Neural cell (in vitro differentiated cells): ENCODE measurements around the gene IMPDH2. TPM values are rescaled to one million over a fixed set of nuclear protein-coding genes. Genes with fewer than 3 reads are reported as not detected.

Source experiments
- H2AFZ ChIP-seq: fragments of 200-600, 300-800 bp; sonication (generic), shearing (Covaris generic); 2 replicates; pipeline ENCODE4 v1.6.0; 2014; ENCODE audit warnings: low read depth, mild to moderate bottlenecking, antibody characterized with exemption, low read length, moderate library complexity
- H3F3A ChIP-seq: fragments of 200-600 bp; shearing (Covaris generic); 2 replicates; pipeline ENCODE4 v1.6.1; 2016; ENCODE audit warnings: mild to moderate bottlenecking, moderate library complexity, mixed read lengths, antibody characterized with exemption, low read length; ENCODE audit not compliant: insufficient read depth, poor library complexity, severe bottlenecking
- H3K27ac ChIP-seq: fragments of 200-600, 300-800 bp; sonication (generic), shearing (Covaris generic); 2 replicates; pipeline ENCODE4 v1.5.1; 2014; ENCODE audit warnings: mild to moderate bottlenecking, low read length, moderate library complexity
- H3K27me3 ChIP-seq: fragments of 300-800, 200-600 bp; sonication (generic), shearing (Covaris generic); 2 replicates; pipeline ENCODE4 v1.6.0; 2014; ENCODE audit warnings: mild to moderate bottlenecking, low read depth, low read length, moderate library complexity; ENCODE audit not compliant: insufficient read depth
- H3K36me3 ChIP-seq: fragments of 300-800, 200-600 bp; sonication (generic), shearing (Covaris generic); 2 replicates; pipeline ENCODE4 v1.5.1; 2014; ENCODE audit warnings: mild to moderate bottlenecking, antibody characterized with exemption, low read length, moderate library complexity; ENCODE audit not compliant: insufficient read depth
- H3K4me2 ChIP-seq: fragments of 300-800, 200-600 bp; sonication (generic), shearing (Covaris generic); 2 replicates; pipeline ENCODE4 v1.6.0; 2014; ENCODE audit warnings: mild to moderate bottlenecking, low read length
- H3K4me3 ChIP-seq: fragments of 300-800, 200-600 bp; sonication (generic), shearing (Covaris generic); 2 replicates; pipeline ENCODE4 v1.5.1; 2014; ENCODE audit warnings: mild to moderate bottlenecking, low read length, moderate library complexity
- H3K79me2 ChIP-seq: fragments of 200-600 bp; shearing (Covaris generic); replicated peaks from 2 replicates; pipeline ENCODE4 v1.6.0; 2014; ENCODE audit warnings: mild to moderate bottlenecking, low read length, moderate library complexity; ENCODE audit not compliant: insufficient read depth
- H3K9ac ChIP-seq: fragments of 300-800, 200-600 bp; sonication (generic), shearing (Covaris generic); 2 replicates; pipeline ENCODE4 v1.6.1; 2016; ENCODE audit warnings: mild to moderate bottlenecking, low read length, mixed read lengths
- H3K9me2 ChIP-seq: fragments of 200-600 bp; shearing (Covaris generic); 2 replicates; pipeline ENCODE4 v1.6.1; 2016; ENCODE audit warnings: mild to moderate bottlenecking, low read length, mixed read lengths; ENCODE audit not compliant: insufficient read depth
- H3K9me3 ChIP-seq: fragments of 200-600, 300-800 bp; sonication (generic), shearing (Covaris generic); 2 replicates; pipeline ENCODE4 v1.6.1; 2016; ENCODE audit warnings: mild to moderate bottlenecking, mixed run types, low read length, moderate library complexity, mixed read lengths
- H4K20me1 ChIP-seq: fragments of 200-600 bp; shearing (Covaris generic); 2 replicates; pipeline ENCODE4 v1.6.1; 2016; ENCODE audit warnings: mild to moderate bottlenecking, mixed run types; ENCODE audit not compliant: insufficient read depth
- EP300 ChIP-seq: fragments of 450-650 bp; conservative IDR thresholded peaks from 2 replicates; pipeline ENCODE4 v1.6.1; 2014; ENCODE audit warnings: antibody characterized with exemption, mild to moderate bottlenecking, moderate library complexity; ENCODE audit not compliant: poor library complexity, severe bottlenecking
- EZH2 ChIP-seq: fragments of 200-600, 300-800 bp; shearing (Covaris generic), sonication (generic); IDR thresholded peaks from 2 replicates; pipeline ENCODE4 v1.6.1; 2014; ENCODE audit warnings: antibody characterized with exemption, low read length, borderline replicate concordance, mild to moderate bottlenecking; ENCODE audit not compliant: insufficient read depth, poor library complexity, severe bottlenecking
- MXI1 ChIP-seq: fragments of 450-650 bp; conservative IDR thresholded peaks from 2 replicates; pipeline ENCODE4 v1.6.1; 2014; ENCODE audit warnings: antibody characterized with exemption, mild to moderate bottlenecking; ENCODE audit not compliant: poor library complexity, severe bottlenecking
- POLR2AphosphoS5 ChIP-seq: IDR thresholded peaks from 2 replicates; pipeline ENCODE4 v1.6.1; 2012
- RAD21 ChIP-seq: fragments of 450-650 bp; conservative IDR thresholded peaks from 2 replicates; pipeline ENCODE4 v1.6.1; 2014; ENCODE audit warnings: antibody characterized with exemption, mild to moderate bottlenecking, moderate library complexity
- SMC3 ChIP-seq: fragments of 450-650 bp; conservative IDR thresholded peaks from 2 replicates; pipeline ENCODE4 v1.6.1; 2014; ENCODE audit warnings: antibody characterized with exemption, mild to moderate bottlenecking, moderate library complexity; ENCODE audit not compliant: poor library complexity
- TAF1 ChIP-seq: IDR thresholded peaks from 2 replicates; pipeline ENCODE4 v1.6.1; 2012; ENCODE audit warnings: low read depth
- polyA plus RNA-seq: library from polyadenylated mRNA; depleted of rRNA; stranded (reverse); fragments of >200 nt; gene quantifications from 2 replicates; pipeline ENCODE4 v1.2.3, GENCODE V29; 2014
- TF ChIP-seq, protein P1 (sequence below): fragments of 450-650 bp; IDR thresholded peaks from 2 replicates; pipeline ENCODE4 v1.5.1; 2014; ENCODE audit warnings: antibody characterized with exemption, mild to moderate bottlenecking, moderate library complexity; ENCODE audit not compliant: poor library complexity, severe bottlenecking
- TF ChIP-seq, protein P2 (sequence below): IDR thresholded peaks from 2 replicates; pipeline ENCODE4 v1.6.1; 2012; ENCODE audit warnings: borderline replicate concordance

The IMPDH2 gene
- polyA plus RNA-seq, 1 donor from 2014 or later, result 137 TPM

DNA sequence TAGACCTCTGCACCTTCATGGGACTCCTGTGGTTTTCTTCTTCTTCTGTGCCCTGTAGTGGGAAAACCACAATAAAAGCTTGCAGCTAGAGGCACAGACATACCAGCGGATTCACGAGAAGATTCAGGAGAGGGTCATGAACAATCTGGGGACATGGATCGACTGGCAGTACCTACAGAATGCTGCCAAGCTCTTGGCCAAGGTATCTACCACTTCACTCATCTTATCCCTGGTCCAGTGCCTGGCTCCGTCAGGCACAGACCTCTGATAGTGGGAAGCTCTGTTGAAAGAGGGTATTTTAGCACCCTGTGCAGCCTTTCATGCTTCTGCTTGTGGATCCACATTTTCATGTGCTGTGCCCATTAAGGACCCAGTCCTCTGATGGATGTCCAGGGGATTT, 48.9 kb downstream of the IMPDH2 start:
- H3K4me3 ChIP-seq, result no peak overlapping the region
- no peak overlapping the region for H3K27ac ChIP-seq
- no peaks in the 10 kb centered on the region for H3K27me3 ChIP-seq
- no peaks in the 10 kb centered on the region for H3K9me2 ChIP-seq
- no peak overlapping the region for H3K4me2 ChIP-seq
- H3K9ac ChIP-seq, result no peak overlapping the region
- H3K79me2 ChIP-seq, result no peaks in the 10 kb centered on the region
- no peaks in the 10 kb centered on the region for H4K20me1 ChIP-seq
- H3F3A ChIP-seq, result no peaks in the 10 kb centered on the region
- no peaks in the 10 kb centered on the region for H3K9me3 ChIP-seq
- no peak overlapping the region for H2AFZ ChIP-seq
- TF ChIP-seq EZH2 (no peak), RAD21 (no peak), EP300 (no peak), TAF1 (no peak), SMC3 (no peak), MXI1 (no peak)
- TF ChIP-seq, protein P1, sequence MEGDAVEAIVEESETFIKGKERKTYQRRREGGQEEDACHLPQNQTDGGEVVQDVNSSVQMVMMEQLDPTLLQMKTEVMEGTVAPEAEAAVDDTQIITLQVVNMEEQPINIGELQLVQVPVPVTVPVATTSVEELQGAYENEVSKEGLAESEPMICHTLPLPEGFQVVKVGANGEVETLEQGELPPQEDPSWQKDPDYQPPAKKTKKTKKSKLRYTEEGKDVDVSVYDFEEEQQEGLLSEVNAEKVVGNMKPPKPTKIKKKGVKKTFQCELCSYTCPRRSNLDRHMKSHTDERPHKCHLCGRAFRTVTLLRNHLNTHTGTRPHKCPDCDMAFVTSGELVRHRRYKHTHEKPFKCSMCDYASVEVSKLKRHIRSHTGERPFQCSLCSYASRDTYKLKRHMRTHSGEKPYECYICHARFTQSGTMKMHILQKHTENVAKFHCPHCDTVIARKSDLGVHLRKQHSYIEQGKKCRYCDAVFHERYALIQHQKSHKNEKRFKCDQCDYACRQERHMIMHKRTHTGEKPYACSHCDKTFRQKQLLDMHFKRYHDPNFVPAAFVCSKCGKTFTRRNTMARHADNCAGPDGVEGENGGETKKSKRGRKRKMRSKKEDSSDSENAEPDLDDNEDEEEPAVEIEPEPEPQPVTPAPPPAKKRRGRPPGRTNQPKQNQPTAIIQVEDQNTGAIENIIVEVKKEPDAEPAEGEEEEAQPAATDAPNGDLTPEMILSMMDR, result no peak
- TF ChIP-seq, protein P2, sequence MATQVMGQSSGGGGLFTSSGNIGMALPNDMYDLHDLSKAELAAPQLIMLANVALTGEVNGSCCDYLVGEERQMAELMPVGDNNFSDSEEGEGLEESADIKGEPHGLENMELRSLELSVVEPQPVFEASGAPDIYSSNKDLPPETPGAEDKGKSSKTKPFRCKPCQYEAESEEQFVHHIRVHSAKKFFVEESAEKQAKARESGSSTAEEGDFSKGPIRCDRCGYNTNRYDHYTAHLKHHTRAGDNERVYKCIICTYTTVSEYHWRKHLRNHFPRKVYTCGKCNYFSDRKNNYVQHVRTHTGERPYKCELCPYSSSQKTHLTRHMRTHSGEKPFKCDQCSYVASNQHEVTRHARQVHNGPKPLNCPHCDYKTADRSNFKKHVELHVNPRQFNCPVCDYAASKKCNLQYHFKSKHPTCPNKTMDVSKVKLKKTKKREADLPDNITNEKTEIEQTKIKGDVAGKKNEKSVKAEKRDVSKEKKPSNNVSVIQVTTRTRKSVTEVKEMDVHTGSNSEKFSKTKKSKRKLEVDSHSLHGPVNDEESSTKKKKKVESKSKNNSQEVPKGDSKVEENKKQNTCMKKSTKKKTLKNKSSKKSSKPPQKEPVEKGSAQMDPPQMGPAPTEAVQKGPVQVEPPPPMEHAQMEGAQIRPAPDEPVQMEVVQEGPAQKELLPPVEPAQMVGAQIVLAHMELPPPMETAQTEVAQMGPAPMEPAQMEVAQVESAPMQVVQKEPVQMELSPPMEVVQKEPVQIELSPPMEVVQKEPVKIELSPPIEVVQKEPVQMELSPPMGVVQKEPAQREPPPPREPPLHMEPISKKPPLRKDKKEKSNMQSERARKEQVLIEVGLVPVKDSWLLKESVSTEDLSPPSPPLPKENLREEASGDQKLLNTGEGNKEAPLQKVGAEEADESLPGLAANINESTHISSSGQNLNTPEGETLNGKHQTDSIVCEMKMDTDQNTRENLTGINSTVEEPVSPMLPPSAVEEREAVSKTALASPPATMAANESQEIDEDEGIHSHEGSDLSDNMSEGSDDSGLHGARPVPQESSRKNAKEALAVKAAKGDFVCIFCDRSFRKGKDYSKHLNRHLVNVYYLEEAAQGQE, result no peak
- no peaks in the 10 kb centered on the region for H3K36me3 ChIP-seq

DNA sequence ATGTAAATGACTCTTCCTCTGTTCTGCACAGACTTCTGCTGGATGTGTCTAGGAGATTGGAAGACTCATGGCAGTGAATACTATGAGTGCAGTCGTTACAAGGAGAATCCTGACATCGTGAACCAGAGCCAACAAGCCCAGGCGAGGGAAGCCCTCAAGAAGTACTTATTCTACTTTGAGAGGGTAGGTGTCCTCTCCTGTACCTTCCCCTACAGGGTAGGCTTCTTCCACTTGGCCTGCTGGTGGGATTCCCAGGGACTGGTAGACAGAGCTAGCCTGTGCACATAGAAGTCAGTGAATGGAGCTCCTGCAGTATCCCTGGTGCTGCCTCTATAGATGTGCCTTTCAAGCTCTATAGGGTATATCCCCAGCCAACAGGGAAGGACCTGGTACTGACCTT, 49.7 kb downstream of the IMPDH2 start:
- Histone ChIP-seq H4K20me1 (no peaks in the 10 kb centered on the region), H3K4me2 (no peak overlapping the region), H3K9me2 (no peaks in the 10 kb centered on the region), H3K36me3 (peaks cover 3% of the 10 kb centered on the region), H3K9ac (no peak overlapping the region), H3K4me3 (no peak overlapping the region), H3F3A (no peaks in the 10 kb centered on the region), H3K79me2 (no peaks in the 10 kb centered on the region), H3K9me3 (no peaks in the 10 kb centered on the region), H2AFZ (no peak overlapping the region), H3K27me3 (no peaks in the 10 kb centered on the region), H3K27ac (no peak overlapping the region)
- TF ChIP-seq POLR2AphosphoS5 (no peak), MXI1 (no peak), EP300 (no peak), TAF1 (no peak), EZH2 (no peak), RAD21 (no peak), SMC3 (no peak)
- TF ChIP-seq, protein P1, result no peak
- TF ChIP-seq, protein P2, result no peak
